Epithelial cell of alveolus of lung (primary cell): ENCODE results near the gene MAN1B1. TPM values are rescaled to one million over a fixed set of nuclear protein-coding genes. Genes with fewer than 3 reads are reported as not detected.

ENCODE experiments used
- total RNA-seq: library from RNA; depleted of rRNA; stranded (reverse); fragments of >200 nt; gene quantifications from 2 replicates; pipeline ENCODE4 v1.2.1, GENCODE V29; 2015

MAN1B1 gene
- total RNA-seq = 50.3 and 94.1 TPM in 2 replicates

DNA sequence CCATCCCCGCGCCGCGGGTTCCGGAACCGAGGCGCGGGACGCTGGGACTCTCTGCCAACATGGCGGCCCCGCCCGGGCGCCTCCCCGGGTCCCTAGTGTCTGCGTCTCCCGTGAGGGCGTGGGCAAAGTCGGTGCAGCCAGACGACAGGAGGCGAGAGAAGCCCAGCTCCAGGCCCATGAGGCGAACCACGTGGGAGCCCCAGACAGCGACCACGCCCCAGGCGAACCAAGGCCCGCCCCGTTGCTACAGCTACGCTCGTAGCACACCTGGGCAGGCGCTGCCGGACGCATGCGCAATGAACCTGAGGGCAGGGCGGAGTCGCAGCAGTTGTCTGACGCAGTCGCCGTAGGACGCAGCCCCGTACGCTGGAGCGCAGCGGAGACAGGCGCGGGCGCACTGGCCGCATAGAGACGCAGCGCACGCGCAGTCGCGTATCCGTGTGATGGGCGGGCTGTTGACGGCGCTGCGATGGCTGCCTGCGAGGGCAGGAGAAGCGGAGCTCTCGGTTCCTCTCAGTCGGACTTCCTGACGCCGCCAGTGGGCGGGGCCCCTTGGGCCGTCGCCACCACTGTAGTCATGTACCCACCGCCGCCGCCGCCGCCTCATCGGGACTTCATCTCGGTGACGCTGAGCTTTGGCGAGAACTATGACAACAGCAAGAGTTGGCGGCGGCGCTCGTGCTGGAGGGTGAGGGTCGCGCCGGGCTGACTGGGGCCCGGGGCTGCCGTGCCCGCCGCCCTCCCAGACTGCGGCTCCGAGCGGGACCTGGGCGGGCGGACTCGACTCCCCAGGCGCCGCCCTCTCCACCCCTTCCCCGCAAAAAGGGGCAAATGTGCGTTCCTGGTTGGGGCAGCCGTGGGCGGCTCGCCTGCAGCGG lies at the start of gene MAN1B1:
MAN1B1 (plus strand) TSS at position 455 of the 878 bp plus-strand sequence; CDS start at position 470, 15 bp downstream.

DNA sequence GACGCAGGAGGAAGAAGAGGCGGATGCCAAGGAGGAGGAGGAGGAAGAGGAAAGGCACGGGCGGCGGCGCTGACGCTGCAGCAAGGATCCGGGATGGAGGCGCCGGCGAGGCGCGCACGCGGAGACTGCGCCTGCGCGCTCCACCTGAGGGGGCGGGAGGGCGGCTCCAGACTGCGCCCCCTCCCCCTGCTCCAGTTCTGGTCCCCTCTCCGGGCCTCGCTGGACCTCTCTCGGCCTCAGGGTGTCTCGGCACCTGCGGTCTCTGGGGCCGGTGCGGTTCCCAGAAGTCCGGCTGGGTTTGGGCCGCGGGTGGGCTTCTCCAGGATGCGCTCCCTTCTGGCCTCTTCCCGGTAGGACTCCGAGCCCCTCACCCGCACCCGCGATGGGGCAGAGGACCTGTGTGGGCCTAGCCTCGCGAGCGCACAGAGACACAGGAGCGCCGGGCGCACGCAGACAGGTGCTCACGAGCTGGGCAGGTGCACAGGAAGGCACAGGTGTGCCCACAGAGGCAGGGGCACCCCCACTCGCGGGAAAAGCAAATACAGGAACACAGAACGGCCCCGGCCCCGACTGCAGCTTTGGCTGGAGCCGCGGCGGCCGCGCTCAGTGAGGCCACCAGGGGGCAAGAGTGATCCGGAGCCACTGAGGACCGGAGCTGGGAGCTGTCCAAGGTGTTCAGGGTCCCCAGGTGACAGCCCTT lies 40.5 kb upstream of the MAN1B1 start, which contains the start of gene NPDC1:
NPDC1 (minus strand) TSS at position 90 of the 700 bp plus-strand sequence. CDS start 188 bp downstream, outside the sequence.

DNA sequence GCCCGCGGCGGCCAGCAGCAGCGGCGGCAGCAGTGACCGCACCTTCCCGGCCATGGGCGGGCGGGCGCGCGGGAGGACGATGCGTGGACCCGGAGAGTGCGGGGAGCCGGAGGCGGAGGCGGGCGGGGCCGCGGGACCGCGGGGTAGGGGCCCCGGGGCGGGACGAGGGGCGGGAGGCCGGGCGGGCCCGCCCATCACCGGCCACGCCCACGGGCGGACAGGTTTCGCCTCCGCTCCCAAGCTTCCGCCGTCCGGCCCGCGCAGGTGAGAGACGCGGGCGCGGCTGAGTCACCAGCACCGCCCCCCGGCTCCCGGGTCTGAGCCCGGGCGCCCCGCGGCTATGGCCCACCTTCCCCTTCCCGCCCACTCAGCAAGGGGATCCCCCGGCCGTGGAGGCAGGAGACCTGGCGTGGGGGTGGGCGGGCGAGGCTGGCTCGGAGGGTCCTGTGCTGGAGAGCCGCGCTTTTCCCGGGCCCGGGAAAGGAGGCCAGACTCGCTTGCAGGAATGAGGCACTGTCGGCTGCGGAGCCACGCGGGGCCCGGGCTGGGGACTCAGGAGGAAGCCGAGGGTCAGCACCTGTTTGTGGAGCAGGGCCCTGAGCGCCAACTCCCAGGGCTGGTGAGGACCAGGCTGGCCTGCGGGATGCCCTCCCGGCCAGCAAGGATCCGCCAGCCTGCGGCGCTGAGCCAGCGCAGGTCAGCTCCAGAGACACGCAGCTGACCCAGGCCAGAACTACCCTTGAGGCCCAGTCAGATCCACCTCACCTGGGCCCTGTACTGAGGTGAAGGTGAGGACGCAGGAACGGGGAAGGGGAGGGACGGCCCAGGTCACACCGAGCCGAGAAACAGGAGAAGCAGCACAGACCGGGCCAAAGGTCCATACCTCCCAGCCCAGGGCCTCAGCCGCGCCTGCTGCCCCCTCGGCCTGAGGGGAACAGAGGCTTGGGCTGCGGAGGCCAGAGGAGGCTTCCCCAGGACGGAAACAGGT lies 32.5 kb upstream of the MAN1B1 start, which contains the start of gene ENTPD2:
ENTPD2 (minus strand) TSS at position 118 of the 988 bp plus-strand sequence; CDS start at position 54, 64 bp downstream.

DNA sequence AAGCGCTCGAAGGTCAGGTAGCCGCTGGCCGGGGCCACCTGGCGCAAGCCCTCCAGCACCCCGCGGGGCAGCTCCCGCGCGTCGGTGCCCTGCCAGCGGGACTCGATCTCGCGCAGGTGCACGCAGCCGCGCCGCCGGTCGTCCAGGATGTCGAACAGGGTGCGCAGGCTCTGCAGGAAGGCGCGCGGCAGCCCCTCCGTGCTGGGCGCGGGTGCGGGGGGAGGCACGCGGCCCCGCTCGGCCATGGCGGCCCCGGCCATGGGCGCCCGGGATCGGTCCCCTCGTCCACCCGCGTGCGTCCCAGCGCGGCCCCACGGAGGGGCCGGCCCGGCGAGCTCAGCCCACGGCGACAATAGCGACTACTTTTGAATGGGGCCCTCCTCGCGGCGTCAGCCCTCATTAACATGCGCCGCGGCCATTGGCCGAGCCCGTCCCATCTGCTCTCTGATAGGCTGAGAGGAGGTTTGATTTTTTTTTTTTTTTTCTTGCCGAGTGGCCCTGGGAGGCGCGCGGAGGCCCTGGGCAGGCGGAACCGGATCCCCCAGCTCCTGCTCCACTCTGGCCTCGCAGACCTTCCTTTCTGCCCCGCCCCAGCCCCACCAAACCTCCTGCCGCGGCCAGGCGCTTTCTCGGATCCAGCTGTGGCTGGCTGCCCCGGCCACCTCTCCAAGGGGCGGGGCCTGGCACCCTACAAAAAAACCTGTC lies 16.4 kb upstream of the MAN1B1 start, which contains the start of gene SAPCD2:
SAPCD2 (minus strand) TSS at position 357 of the 705 bp plus-strand sequence; CDS start at position 260, 97 bp downstream.

DNA sequence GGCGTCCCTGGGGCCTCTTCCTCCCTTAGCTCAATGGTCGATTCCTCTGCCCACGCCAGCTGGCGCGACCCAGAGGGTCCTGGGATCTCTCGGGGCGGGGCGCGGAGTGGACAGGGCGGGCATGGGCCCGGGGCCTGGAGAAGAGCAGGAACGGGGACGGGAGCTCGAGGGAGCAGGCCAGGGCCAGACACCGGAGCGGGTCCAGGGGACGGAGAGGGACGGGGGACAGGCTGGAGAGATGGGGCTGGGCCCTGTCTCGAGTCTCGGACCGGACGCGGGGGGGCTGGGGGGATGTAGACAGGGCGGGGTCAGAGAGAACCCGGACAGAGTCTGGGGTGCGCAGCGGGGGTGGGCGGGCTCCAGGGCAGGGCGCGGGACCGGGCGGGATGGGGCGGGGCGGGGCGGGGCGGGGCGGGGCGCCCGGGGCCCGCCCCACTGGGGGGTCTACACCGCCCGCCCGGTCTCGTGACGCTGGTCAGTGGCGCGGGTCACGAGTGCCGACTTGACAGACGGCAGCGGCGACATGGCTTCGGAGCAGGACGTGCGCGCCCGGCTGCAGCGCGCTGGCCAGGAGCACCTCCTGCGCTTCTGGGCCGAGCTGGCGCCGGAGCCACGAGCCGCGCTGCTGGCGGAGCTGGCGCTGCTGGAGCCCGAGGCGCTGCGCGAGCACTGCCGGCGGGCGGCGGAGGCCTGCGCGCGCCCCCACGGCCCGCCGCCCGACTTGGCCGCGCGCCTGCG lies 9.6 kb upstream of the MAN1B1 start, which contains the start of gene UAP1L1:
UAP1L1 (plus strand) TSS at position 508 of the 738 bp plus-strand sequence; CDS start at position 524, 16 bp downstream.

DNA sequence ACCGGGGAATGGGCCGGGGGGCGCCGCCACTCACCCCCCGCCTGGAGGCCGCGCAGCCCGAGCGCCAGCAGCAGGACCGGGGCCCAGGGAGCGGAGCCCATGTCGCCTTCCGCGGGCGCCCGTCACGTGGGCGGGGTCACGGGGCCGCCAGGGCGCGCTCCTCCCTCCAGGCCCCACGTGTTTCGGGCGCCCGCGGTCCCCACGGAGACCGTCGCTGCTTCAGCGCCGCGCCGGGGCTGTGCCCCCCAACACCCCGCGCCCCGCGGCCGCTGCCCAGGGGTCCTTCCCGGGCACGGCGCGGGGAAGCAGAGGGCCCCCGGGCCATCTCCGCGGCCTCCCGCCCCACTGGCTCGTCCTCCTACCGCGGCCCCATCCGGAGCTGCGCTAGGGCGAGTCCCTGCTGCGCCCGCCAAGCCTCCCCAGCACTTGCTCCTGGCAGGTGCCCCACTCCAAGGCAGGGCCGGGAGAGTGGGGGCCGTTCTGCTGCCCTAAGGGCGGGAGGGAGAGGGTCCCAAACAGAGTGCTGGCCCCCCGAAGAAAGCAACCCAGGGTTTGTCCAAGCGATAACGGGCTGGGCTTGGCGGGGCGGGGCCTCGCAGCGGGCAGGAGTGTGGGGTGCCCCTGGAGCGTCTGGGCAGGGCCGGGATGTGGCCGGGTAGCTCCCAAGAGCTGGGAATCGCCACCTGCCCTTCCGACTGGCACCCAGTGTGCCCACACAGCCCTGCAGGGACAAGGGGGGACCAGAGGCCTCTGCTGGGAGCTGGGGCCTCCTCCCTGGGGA lies 28.0 kb downstream of the MAN1B1 start, which contains the start of gene DPP7:
DPP7 (minus strand) TSS at position 121 of the 781 bp plus-strand sequence; CDS start at position 101, 20 bp downstream.

DNA sequence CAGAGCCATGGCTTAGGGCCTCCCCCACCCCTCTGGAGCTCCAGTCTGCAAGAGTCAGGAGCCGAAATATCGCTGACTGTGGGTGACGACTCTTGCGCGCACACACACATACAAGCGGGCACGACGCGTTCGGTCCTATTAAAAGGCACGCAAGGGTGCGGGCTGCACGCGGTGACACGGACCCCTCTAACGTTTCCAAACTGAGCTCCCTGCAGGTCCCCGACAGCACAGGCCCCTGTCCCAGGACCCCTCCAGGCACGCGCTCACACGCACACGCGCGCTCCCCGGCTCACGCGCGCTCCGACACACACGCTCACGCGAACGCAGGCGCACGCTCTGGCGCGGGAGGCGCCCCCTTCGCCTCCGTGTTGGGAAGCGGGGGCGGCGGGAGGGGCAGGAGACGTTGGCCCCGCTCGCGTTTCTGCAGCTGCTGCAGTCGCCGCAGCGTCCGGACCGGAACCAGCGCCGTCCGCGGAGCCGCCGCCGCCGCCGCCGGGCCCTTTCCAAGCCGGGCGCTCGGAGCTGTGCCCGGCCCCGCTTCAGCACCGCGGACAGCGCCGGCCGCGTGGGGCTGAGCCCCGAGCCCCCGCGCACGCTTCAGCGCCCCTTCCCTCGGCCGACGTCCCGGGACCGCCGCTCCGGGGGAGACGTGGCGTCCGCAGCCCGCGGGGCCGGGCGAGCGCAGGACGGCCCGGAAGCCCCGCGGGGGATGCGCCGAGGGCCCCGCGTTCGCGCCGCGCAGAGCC lies 52.1 kb downstream of the MAN1B1 start, which contains the start of gene GRIN1:
GRIN1 (plus strand) TSS at position 433 of the 746 bp plus-strand sequence. CDS start 333 bp downstream, outside the sequence.

Other genes with a start within 250 kb of the MAN1B1 start
- gene AJM1, start 244.5 kb upstream of the MAN1B1 start, total RNA-seq = 0.52 and 0.88 TPM in 2 replicates
- 101 and 129 TPM in 2 replicates for gene PHPT1, start 237.6 kb upstream of the MAN1B1 start, total RNA-seq
- 0.91 and 2.2 TPM in 2 replicates for gene MAMDC4, start 234.6 kb upstream of the MAN1B1 start, total RNA-seq
- 305 and 403 TPM in 2 replicates for gene EDF1, start 220.7 kb upstream of the MAN1B1 start, total RNA-seq
- gene TRAF2, start 200.5 kb upstream of the MAN1B1 start, total RNA-seq = 8.5 and 11.9 TPM in 2 replicates
- gene FBXW5, start 142.2 kb upstream of the MAN1B1 start, total RNA-seq = 127 and 134 TPM in 2 replicates
- gene C8G, start 141.7 kb upstream of the MAN1B1 start, total RNA-seq = not detected in 2 replicates
- gene LCN12, start 134.7 kb upstream of the MAN1B1 start, total RNA-seq = not detected in 2 replicates
- 0.39 and 78.2 TPM in 2 replicates for gene PTGDS, start 109.5 kb upstream of the MAN1B1 start, total RNA-seq
- 1.9 TPM in 1 of 2 replicates, not detected in the other for gene LCNL1, start 104.0 kb upstream of the MAN1B1 start, total RNA-seq
- gene PAXX, start 94.6 kb upstream of the MAN1B1 start, total RNA-seq = 19.1 and 33.0 TPM in 2 replicates
- 3.1 and 6.2 TPM in 2 replicates for gene CLIC3, start 90.4 kb upstream of the MAN1B1 start, total RNA-seq
- gene ABCA2, start 58.7 kb upstream of the MAN1B1 start, total RNA-seq = 14.9 and 15.8 TPM in 2 replicates
- not detected in 2 replicates for gene FUT7, start 54.9 kb upstream of the MAN1B1 start, total RNA-seq
- 25.2 and 54.9 TPM in 2 replicates for gene NPDC1, start 40.8 kb upstream of the MAN1B1 start, total RNA-seq
- gene ENTPD2, start 32.9 kb upstream of the MAN1B1 start, total RNA-seq = 0.72 TPM in 1 of 2 replicates, not detected in the other
- gene SAPCD2, start 16.4 kb upstream of the MAN1B1 start, total RNA-seq = 5.0 and 10.7 TPM in 2 replicates
- 5.7 and 11.7 TPM in 2 replicates for gene UAP1L1, start 9.5 kb upstream of the MAN1B1 start, total RNA-seq
- gene DPP7, start 27.7 kb downstream of the MAN1B1 start, total RNA-seq = 69.8 and 123 TPM in 2 replicates
- gene GRIN1, start 52.2 kb downstream of the MAN1B1 start, total RNA-seq = not detected in 2 replicates
- not detected in 2 replicates for gene LRRC26, start 83.1 kb downstream of the MAN1B1 start, total RNA-seq
- gene TMEM210, start 85.1 kb downstream of the MAN1B1 start, total RNA-seq = not detected in 2 replicates
- 7.8 and 20.0 TPM in 2 replicates for gene ANAPC2, start 101.6 kb downstream of the MAN1B1 start, total RNA-seq
- 61.1 and 99.0 TPM in 2 replicates for gene SSNA1, start 101.7 kb downstream of the MAN1B1 start, total RNA-seq
- 7.8 and 12.2 TPM in 2 replicates for gene TPRN, start 113.8 kb downstream of the MAN1B1 start, total RNA-seq
- 45.5 and 57.0 TPM in 2 replicates for gene TMEM203, start 118.7 kb downstream of the MAN1B1 start, total RNA-seq
- 8.3 and 15.6 TPM in 2 replicates for gene NDOR1, start 118.7 kb downstream of the MAN1B1 start, total RNA-seq
- 0.13 and 6.3 TPM in 2 replicates for gene RNF208, start 135.3 kb downstream of the MAN1B1 start, total RNA-seq
- gene CYSRT1, start 138.2 kb downstream of the MAN1B1 start, total RNA-seq = under 0.01 and 1.9 TPM in 2 replicates
- gene RNF224, start 140.5 kb downstream of the MAN1B1 start, total RNA-seq = not detected in 2 replicates
- not detected in 2 replicates for gene SLC34A3, start 143.9 kb downstream of the MAN1B1 start, total RNA-seq
- 224 and 626 TPM in 2 replicates for gene TUBB4B, start 154.3 kb downstream of the MAN1B1 start, total RNA-seq
- not detected in 2 replicates for gene STPG3, start 164.3 kb downstream of the MAN1B1 start, total RNA-seq
- gene NELFB, start 168.3 kb downstream of the MAN1B1 start, total RNA-seq = 49.1 and 60.2 TPM in 2 replicates
- gene TOR4A, start 190.7 kb downstream of the MAN1B1 start, total RNA-seq = 38.1 and 52.4 TPM in 2 replicates
- gene NRARP, start 215.3 kb downstream of the MAN1B1 start, total RNA-seq = 0.78 and 1.8 TPM in 2 replicates